H1 (cell line): ENCODE data around the gene ZDHHC11B. TPM values are rescaled to one million over a fixed set of nuclear protein-coding genes. Genes with fewer than 3 reads are reported as not detected.

Experiments used
- NANOG ChIP-seq: IDR thresholded peaks from 2 replicates; pipeline ENCODE4 v1.6.1; 2011; ENCODE audit warnings: low read length, low read depth, mild to moderate bottlenecking, inconsistent platforms; ENCODE audit not compliant: insufficient read depth, poor library complexity, severe bottlenecking
- PHF8 ChIP-seq: fragments of 200-600 bp; sonication (generic); conservative IDR thresholded peaks from 2 replicates; pipeline ENCODE4 v1.7.1; 2012; ENCODE audit warnings: low read depth, mild to moderate bottlenecking, inconsistent platforms, low read length, moderate library complexity
- POLR2A ChIP-seq, 2 experiments: IDR thresholded peaks; 1 replicate in 1 of 2; 2 replicates in 1 of 2; pipeline ENCODE4 v1.6.1; 2011; ENCODE audit warnings: low read depth in 2 of 2, low read length in 2 of 2, mild to moderate bottlenecking in 2 of 2; ENCODE audit errors: control extremely low read depth in 1 of 2
- POU5F1 ChIP-seq: IDR thresholded peaks from 2 replicates; pipeline ENCODE4 v1.6.1; 2011; ENCODE audit warnings: low read depth, mild to moderate bottlenecking, low read length, moderate library complexity
- RBBP5 ChIP-seq: IDR thresholded peaks from 2 replicates; pipeline ENCODE4 v1.7.1; 2012; ENCODE audit warnings: low read depth, mild to moderate bottlenecking, inconsistent platforms, low read length, moderate library complexity, borderline replicate concordance
- polyA plus RNA-seq, 7 experiments: library from polyadenylated mRNA; depleted of rRNA in 3 of 7; stranded (reverse) in 5 of 7; unstranded in 2 of 7; fragments of >200 nt in 5 of 7; fragments of 200-250 nt in 2 of 7; gene quantifications; 1 replicate in 5 of 7; 2 replicates in 1 of 7; 4 replicates in 1 of 7; pipeline versions ENCODE4 v1.2.1 to v1.2.3, GENCODE V29; 2011 to 2013; ENCODE audit warnings: missing spikeins in 2 of 7, mixed read lengths in 2 of 7
- total RNA-seq: library from RNA; stranded (reverse); fragmentation: NEBNext Ultra II Directional; extraction: Animal tissue kit (Norgen Biotek cat#: 25700); gene quantifications from 2 replicates; pipeline ENCODE4 v1.2.1, GENCODE V29; 2021
- TF ChIP-seq, protein P1 (sequence below): IDR thresholded peaks from 2 replicates; pipeline ENCODE4 v1.6.1; 2012; ENCODE audit warnings: inconsistent platforms

The ZDHHC11B gene
- total and polyA plus RNA-seq, 2 of the 8 experiments (the other 6 are each of a cell fraction or from before 2014, with no cell fraction given), result 0.29 to 2.5 TPM

- no peak for TF ChIP-seq PHF8
- TF ChIP-seq POLR2A (IDR thresholded peaks at IDR 0.05; ENCODE audit: control extremely low read depth in 1 of 2, low read depth in 2 of 2, low read length in 2 of 2), result no peak
- TF ChIP-seq, protein P1, sequence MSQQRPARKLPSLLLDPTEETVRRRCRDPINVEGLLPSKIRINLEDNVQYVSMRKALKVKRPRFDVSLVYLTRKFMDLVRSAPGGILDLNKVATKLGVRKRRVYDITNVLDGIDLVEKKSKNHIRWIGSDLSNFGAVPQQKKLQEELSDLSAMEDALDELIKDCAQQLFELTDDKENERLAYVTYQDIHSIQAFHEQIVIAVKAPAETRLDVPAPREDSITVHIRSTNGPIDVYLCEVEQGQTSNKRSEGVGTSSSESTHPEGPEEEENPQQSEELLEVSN, result no peak
- TF ChIP-seq POU5F1, result no peak
- no peak for TF ChIP-seq NANOG
- no peak for TF ChIP-seq RBBP5
These were observed 25.3 kb downstream of the ZDHHC11B start (continued) for GRCh38 chr5:759111-759751.
